Heart left ventricle (tissue), 13 donors: ENCODE results near the gene SLC26A11.

ENCODE experiments used
- POLR2A ChIP-seq, 2 donors: fragments of 450-650 bp; IDR thresholded peaks; one replicate each; pipeline ENCODE4 v1.6.1; 2017; ENCODE audit warnings: antibody characterized with exemption in 2 of 2, mild to moderate bottlenecking in 2 of 2, moderate library complexity in 2 of 2
- TF ChIP-seq, protein P1 (sequence below), 12 donors: fragments of 200-600 bp; sonication (generic) in 4 of 12; IDR thresholded peaks; one replicate each; pipeline versions ENCODE4 v1.5.0 to v1.8.0; 2018 to 2022; ENCODE audit warnings: antibody characterized with exemption in 12 of 12, mild to moderate bottlenecking in 5 of 12
- donor health status: ischemic (EF 13 %, LVEDD 7.1; RV severe dilation, severe dysfunction).
- donor health status: DM: no; HTN: yes; CAD: no.
- donor health status: DM: no; HTN: no; CAD: no.
- donor health status: ischemic (EF 25% LVEDD 6.9; RV normal size, moderate dysfunction).
- donor health status: ischemic (EF 25% LVEDD 5.7; RV mildly dilated, moderate dysfunction).
- donor health status: ischemic (EF 35%, LVEDD 5.7; RV mildly dilated, moderate dysfunction).
- donor health status: nonischemic (EF 11% LVEDD 7.7; RV severe dilation, severe dysfunction).
- donor health status: DM: yes; HTN: yes; CAD: no.
- donor health status: PGD.
- donor health status: ischemic (EF 29% LVEDD 5.4; RV normal size, mild dysfunction).
- donor health status: nonischemic (EF 23%, LVEDD 6.1; RV moderate dilation, normal function).

GRCh38 chr17:80289616-80290015 lies 69.4 kb downstream of the SLC26A11 start:
- TF ChIP-seq, protein P1, sequence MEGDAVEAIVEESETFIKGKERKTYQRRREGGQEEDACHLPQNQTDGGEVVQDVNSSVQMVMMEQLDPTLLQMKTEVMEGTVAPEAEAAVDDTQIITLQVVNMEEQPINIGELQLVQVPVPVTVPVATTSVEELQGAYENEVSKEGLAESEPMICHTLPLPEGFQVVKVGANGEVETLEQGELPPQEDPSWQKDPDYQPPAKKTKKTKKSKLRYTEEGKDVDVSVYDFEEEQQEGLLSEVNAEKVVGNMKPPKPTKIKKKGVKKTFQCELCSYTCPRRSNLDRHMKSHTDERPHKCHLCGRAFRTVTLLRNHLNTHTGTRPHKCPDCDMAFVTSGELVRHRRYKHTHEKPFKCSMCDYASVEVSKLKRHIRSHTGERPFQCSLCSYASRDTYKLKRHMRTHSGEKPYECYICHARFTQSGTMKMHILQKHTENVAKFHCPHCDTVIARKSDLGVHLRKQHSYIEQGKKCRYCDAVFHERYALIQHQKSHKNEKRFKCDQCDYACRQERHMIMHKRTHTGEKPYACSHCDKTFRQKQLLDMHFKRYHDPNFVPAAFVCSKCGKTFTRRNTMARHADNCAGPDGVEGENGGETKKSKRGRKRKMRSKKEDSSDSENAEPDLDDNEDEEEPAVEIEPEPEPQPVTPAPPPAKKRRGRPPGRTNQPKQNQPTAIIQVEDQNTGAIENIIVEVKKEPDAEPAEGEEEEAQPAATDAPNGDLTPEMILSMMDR (IDR thresholded peaks at IDR 0.05), result no peak
- no peak for TF ChIP-seq POLR2A (IDR thresholded peaks at IDR 0.05)
